ENCODE results near the gene ST3GAL6.
A peak's percentile ranks its signal among the peaks of the same experiment; 100 is the strongest.
"Not testable (repeated sequence)": the region's sequence is repeated elsewhere in the genome, so short reads cannot be mapped to it uniquely, and the experiment has no call there.

ST3GAL6 gene

GRCh38 chr3:98807561-98807960 lies 44.4 kb downstream of the ST3GAL6 start:
- DNase-seq, result no peak

- no peak for DNase-seq
Measured at GRCh38 chr3:98808071-98808470, 44.9 kb downstream of the ST3GAL6 start.

- DNase-seq, result no peak
Measured at GRCh38 chr3:98809557-98809956, 46.4 kb downstream of the ST3GAL6 start.

GRCh38 chr3:98811048-98811447 lies 47.9 kb downstream of the ST3GAL6 start:
- no peak for DNase-seq

- DNase-seq, result no peak
Measured at GRCh38 chr3:98812851-98813374, 49.8 kb downstream of the ST3GAL6 start.

- DNase-seq, result no peak
Measured at GRCh38 chr3:98814817-98815420, 51.8 kb downstream of the ST3GAL6 start.

GRCh38 chr3:98817547-98818041 lies 54.5 kb downstream of the ST3GAL6 start:
- peak; percentile 46 for DNase-seq

- DNase-seq, result no peak
Measured at GRCh38 chr3:98821063-98821462, 57.9 kb downstream of the ST3GAL6 start.

GRCh38 chr3:98823791-98824190 lies 60.7 kb downstream of the ST3GAL6 start:
- no peak for DNase-seq

- DNase-seq, result no peak
Measured at GRCh38 chr3:98824256-98824655, 61.1 kb downstream of the ST3GAL6 start.

- DNase-seq, result no peak
Measured at GRCh38 chr3:98826126-98826525, 63.0 kb downstream of the ST3GAL6 start.

GRCh38 chr3:98827221-98827920 lies 64.2 kb downstream of the ST3GAL6 start:
- no peak for DNase-seq

GRCh38 chr3:98829246-98829832 lies 66.2 kb downstream of the ST3GAL6 start:
- DNase-seq, result no peak

- not testable (repeated sequence) for DNase-seq
Measured at GRCh38 chr3:98831060-98831459, 67.9 kb downstream of the ST3GAL6 start.

GRCh38 chr3:98839846-98840245 lies 76.7 kb downstream of the ST3GAL6 start:
- no peak for DNase-seq

- no peak for DNase-seq
Measured at GRCh38 chr3:98843266-98843959, 80.3 kb downstream of the ST3GAL6 start.

Measured in right forelimb (tissue), 1 donor.